Activated CD4-positive, alpha-beta memory T cell treated with anti-CD3 and anti-CD28 coated beads for 36 hours (primary cell): ENCODE measurements around the gene CACNA1A. TPM values are rescaled to one million over a fixed set of nuclear protein-coding genes. Genes with fewer than 3 reads are reported as not detected.

Source experiments
- CTCF ChIA-PET: fragments of 350-600 bp; sonication (Branson Sonifier 250); formaldehyde crosslinking; loops from one replicate; lab custom pipeline; 2021; ENCODE audit warnings: antibody characterized with exemption, inconsistent platforms; lab: Charles Lee
- POLR2A ChIA-PET: fragments of 350-600 bp; sonication (Branson Sonifier 250); formaldehyde crosslinking; loops from one replicate; lab custom pipeline; 2021; ENCODE audit warnings: antibody characterized with exemption; lab: Charles Lee
- DNase-seq: peaks from one replicate; pipeline ENCODE4 v3.0.0-alpha.2; 2020
- H3K27ac Mint-ChIP-seq: one replicate; pipeline ENCODE4 v1.8.0; 2021; ENCODE audit warnings: mixed read lengths
- H3K27me3 Mint-ChIP-seq: one replicate; pipeline ENCODE4 v1.8.0; 2021; ENCODE audit warnings: mixed read lengths
- H3K36me3 Mint-ChIP-seq: one replicate; pipeline ENCODE4 v1.8.0; 2021; ENCODE audit warnings: mixed read lengths
- H3K4me1 Mint-ChIP-seq: one replicate; pipeline ENCODE4 v1.8.0; 2021; ENCODE audit warnings: low read depth, mixed read lengths
- H3K4me3 Mint-ChIP-seq: one replicate; pipeline ENCODE4 v1.8.0; 2021; ENCODE audit warnings: mild to moderate bottlenecking, mixed read lengths
- H3K9me3 Mint-ChIP-seq: one replicate; pipeline ENCODE4 v1.8.0; 2021; ENCODE audit warnings: mixed read lengths
- intact Hi-C: fragments of 100-400 bp; cut with micrococcal nuclease; formaldehyde crosslinking; loops from one replicate; pipeline ENCODE4 v1.15.1; 2023
- total RNA-seq, 2 experiments: library from RNA; stranded (reverse); gene quantifications; one replicate each; pipeline ENCODE4 v1.2.3, GENCODE V29; 2021

The CACNA1A gene
- total RNA-seq, 2 experiments from 2014 or later = 0.46 to 0.74 TPM

- DNase-seq = no peak
- intact Hi-C loops = no loop called here
- ChIA-PET CTCF (no interaction called here), POLR2A (no interaction called here)
- H3K9me3 Mint-ChIP-seq = no peaks in the 10 kb centered on the region
- H3K27me3 Mint-ChIP-seq = peaks cover 31% of the 10 kb centered on the region
- no peak overlapping the region for H3K4me3 Mint-ChIP-seq
- H3K36me3 Mint-ChIP-seq = no peaks in the 10 kb centered on the region
- H3K4me1 Mint-ChIP-seq = peaks cover 6% of the 10 kb centered on the region
- H3K27ac Mint-ChIP-seq = no peak overlapping the region
These were observed 209.3 kb downstream of the CACNA1A start for GRCh38 chr19:13297023-13297422.

DNA sequence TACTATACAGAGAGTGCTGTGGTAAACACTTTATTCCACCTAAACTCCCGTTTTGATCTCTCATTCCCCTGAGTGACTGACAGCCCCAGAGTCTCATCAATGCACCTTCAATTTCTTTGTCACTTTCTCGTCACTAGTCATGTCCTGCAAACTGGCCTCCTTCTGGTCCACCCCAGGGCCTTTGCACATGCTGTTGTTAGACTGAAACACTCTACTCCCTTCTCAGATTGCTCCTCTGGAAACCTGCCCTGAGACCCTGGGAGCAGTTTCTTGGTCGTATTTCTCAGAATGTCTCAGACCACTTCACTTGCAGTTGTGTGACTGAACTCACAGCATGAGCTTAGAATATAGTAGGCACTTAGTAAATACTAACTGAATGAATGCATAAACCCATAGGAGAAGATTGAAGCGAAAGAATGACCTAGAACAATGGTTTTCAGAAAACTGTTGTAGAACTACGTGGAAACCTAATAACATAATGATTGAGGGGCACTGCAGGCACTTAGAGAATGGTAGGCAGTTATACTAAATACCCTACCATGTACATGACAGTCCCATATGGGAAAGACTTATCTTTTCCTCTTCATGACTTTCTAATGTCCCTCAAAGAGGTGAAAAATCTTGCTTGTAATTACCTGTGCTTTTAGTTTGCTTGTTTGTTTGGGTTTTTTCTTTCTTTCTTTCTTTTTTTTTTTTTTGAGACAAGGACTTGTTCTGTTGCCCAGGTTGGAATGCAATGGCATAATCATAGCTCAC is 211.3 kb downstream of the CACNA1A start:
- no peak overlapping the region for H3K27ac Mint-ChIP-seq
- H3K4me3 Mint-ChIP-seq = no peak overlapping the region
- peaks cover 6% of the 10 kb centered on the region for H3K4me1 Mint-ChIP-seq
- DNase-seq = no peak
- no peaks in the 10 kb centered on the region for H3K36me3 Mint-ChIP-seq
- CTCF ChIA-PET = no interaction called here
- intact Hi-C loops = no loop called here
- no peaks in the 10 kb centered on the region for H3K9me3 Mint-ChIP-seq
- POLR2A ChIA-PET = no interaction called here
- H3K27me3 Mint-ChIP-seq = peaks cover 14% of the 10 kb centered on the region

- DNase-seq = no peak
- Mint-ChIP-seq H3K27me3 (peaks cover 4% of the 10 kb centered on the region), H3K9me3 (no peaks in the 10 kb centered on the region), H3K36me3 (no peaks in the 10 kb centered on the region), H3K4me3 (no peak overlapping the region), H3K27ac (no peak overlapping the region), H3K4me1 (no peaks in the 10 kb centered on the region)
- ChIA-PET CTCF (interaction anchor here (0.6 to 2.4 kb wide), 3 partner anchors 14 to 570 kb away, joined by 3 to 7 read pairs (median 3); no protein-coding TSS in a partner anchor), POLR2A (no interaction called here)
- intact Hi-C loops = no loop called here
These were observed 214.4 kb downstream of the CACNA1A start for GRCh38 chr19:13291913-13292312.

DNA sequence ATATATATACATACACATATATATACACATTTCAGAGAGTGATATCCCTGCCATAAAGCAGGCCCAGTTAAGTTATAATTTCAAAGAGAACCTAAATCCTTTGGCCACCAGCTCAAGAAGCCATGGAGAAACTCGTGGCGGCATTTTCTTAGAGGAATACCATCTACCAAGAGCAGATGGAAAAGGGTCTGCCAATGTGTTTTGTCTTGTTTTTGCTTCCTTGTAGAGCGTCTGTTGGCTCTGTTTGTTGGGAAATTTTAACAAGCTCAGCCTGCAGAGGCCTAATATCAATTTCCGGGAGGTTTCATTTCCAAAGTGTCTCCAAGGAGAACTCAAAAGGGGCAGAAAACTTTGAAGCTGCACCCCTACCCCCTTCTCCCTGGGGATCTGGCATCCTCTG is 215.5 kb downstream of the CACNA1A start:
- H3K4me1 Mint-ChIP-seq = no peaks in the 10 kb centered on the region
- CTCF ChIA-PET = interaction anchor here (1.2 to 2.4 kb wide), 2 partner anchors 13 to 109 kb away, joined by 3 to 7 read pairs; no protein-coding TSS in a partner anchor
- peaks cover 4% of the 10 kb centered on the region for H3K27me3 Mint-ChIP-seq
- DNase-seq = no peak
- no peaks in the 10 kb centered on the region for H3K36me3 Mint-ChIP-seq
- no peaks in the 10 kb centered on the region for H3K9me3 Mint-ChIP-seq
- no peak overlapping the region for H3K4me3 Mint-ChIP-seq
- intact Hi-C loops = no loop called here
- POLR2A ChIA-PET = no interaction called here
- no peak overlapping the region for H3K27ac Mint-ChIP-seq

- H3K9me3 Mint-ChIP-seq = no peaks in the 10 kb centered on the region
- H3K36me3 Mint-ChIP-seq = no peaks in the 10 kb centered on the region
- intact Hi-C loops = no loop called here
- no peak overlapping the region for H3K4me3 Mint-ChIP-seq
- CTCF ChIA-PET = no interaction called here
- POLR2A ChIA-PET = no interaction called here
- no peak for DNase-seq
- H3K4me1 Mint-ChIP-seq = no peaks in the 10 kb centered on the region
- no peak overlapping the region for H3K27ac Mint-ChIP-seq
- no peaks in the 10 kb centered on the region for H3K27me3 Mint-ChIP-seq
These were observed 217.0 kb downstream of the CACNA1A start for GRCh38 chr19:13289295-13289694.

- Mint-ChIP-seq H3K4me1 (no peaks in the 10 kb centered on the region), H3K27me3 (no peaks in the 10 kb centered on the region), H3K9me3 (no peaks in the 10 kb centered on the region), H3K27ac (no peak overlapping the region), H3K36me3 (no peaks in the 10 kb centered on the region), H3K4me3 (no peak overlapping the region)
- ChIA-PET POLR2A (no interaction called here), CTCF (interaction anchor here (1.9 kb wide), 1 partner anchor 9 kb away, joined by 7 read pairs; no protein-coding TSS in a partner anchor)
- intact Hi-C loops = no loop called here
- DNase-seq = no peak
These were observed 219.9 kb downstream of the CACNA1A start for GRCh38 chr19:13286195-13286985.

DNA sequence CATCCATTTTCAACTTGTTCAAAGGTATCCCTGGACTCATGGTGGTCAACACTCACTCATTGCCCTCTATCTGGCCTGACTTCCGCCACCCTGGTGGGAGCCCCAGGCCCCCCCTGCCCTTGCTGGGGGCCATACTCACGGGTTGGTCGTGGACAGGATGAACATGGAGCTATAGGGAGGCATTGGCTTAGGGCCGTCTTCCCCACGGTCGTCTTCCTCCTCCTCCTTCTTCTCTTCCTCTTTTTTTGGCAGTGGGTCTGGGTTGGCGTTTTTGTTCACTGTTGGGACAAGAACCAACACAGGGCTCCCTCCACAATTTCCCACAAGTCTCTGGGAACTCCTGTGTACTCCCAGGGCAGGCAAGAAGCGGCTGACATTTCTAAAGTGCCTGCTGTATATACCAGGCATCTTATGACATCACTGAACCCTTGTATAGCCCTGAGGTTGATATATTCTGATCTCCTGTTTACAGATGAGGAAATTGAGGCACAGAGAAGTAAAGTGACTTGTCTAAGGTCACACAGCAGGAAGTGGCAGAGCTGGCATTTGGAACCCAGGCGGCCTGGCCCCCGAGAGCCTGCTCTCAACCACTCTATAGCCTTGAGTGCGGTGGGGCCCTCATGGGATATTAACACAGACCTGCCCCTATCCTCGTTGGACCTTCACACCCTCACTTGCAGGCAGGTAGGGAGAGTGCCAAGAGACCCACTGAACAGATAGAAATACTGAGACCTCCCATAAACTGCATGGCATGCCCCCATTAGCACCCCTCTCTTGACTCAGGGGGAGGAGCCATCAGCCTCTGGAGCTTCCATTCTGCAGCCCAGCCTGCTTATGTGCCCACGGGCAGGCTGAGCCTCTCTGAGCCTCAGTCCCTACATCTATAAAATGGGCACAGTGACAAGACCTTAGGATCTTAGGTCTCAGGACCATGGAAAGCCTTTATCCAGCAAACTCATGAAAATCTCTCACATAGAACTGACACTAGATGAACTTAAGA is 221.1 kb downstream of the CACNA1A start:
- DNase-seq = no peak
- H3K27me3 Mint-ChIP-seq = no peaks in the 10 kb centered on the region
- H3K36me3 Mint-ChIP-seq = no peaks in the 10 kb centered on the region
- intact Hi-C loops = no loop called here
- H3K27ac Mint-ChIP-seq = no peak overlapping the region
- no peak overlapping the region for H3K4me3 Mint-ChIP-seq
- ChIA-PET POLR2A (no interaction called here), CTCF (no interaction called here)
- H3K4me1 Mint-ChIP-seq = no peaks in the 10 kb centered on the region
- H3K9me3 Mint-ChIP-seq = no peaks in the 10 kb centered on the region

- ChIA-PET CTCF (interaction anchor here (1.3 kb wide), 1 partner anchor 305 kb away, joined by 4 read pairs; no protein-coding TSS in a partner anchor), POLR2A (no interaction called here)
- no peak for DNase-seq
- no peaks in the 10 kb centered on the region for H3K9me3 Mint-ChIP-seq
- H3K4me1 Mint-ChIP-seq = no peaks in the 10 kb centered on the region
- H3K4me3 Mint-ChIP-seq = no peak overlapping the region
- intact Hi-C loops = no loop called here
- no peaks in the 10 kb centered on the region for H3K27me3 Mint-ChIP-seq
- no peak overlapping the region for H3K27ac Mint-ChIP-seq
- no peaks in the 10 kb centered on the region for H3K36me3 Mint-ChIP-seq
These were observed 222.4 kb downstream of the CACNA1A start for GRCh38 chr19:13283871-13284270.

DNA sequence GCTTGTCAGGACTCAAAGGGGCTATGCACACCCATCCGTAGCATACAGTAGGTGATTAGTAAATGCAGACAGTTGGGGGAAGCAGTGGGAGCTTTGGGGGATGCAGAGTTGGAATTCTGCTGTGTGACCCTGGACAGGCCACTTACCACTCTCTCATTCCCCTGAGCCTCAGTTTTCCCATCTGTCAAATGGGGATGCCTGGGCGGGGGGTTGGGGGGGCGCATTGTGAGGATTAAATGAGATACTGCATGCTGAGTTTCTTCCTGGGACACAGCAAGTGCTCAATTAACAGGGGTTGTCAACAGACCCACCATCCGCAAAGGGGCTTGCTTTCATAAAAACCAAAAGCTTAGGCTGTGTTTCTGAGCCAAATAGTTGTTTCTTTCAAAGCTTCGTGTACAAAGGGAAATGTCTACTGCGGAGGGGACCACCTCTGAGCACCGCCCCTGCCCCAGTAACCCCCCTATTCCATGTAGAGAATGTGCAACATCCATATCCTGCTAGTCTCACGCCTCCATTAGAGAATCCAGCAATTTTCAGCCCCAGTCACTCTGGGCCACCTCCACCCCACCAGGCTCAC is 223.7 kb downstream of the CACNA1A start:
- CTCF ChIA-PET = no interaction called here
- Mint-ChIP-seq H3K4me3 (no peak overlapping the region), H3K27me3 (no peaks in the 10 kb centered on the region), H3K27ac (no peak overlapping the region), H3K4me1 (peaks cover 7% of the 10 kb centered on the region), H3K36me3 (no peaks in the 10 kb centered on the region), H3K9me3 (no peaks in the 10 kb centered on the region)
- DNase-seq = no peak
- POLR2A ChIA-PET = no interaction called here
- intact Hi-C loops = no loop called here

- DNase-seq = no peak
- Mint-ChIP-seq H3K27me3 (no peaks in the 10 kb centered on the region), H3K27ac (no peak overlapping the region), H3K4me1 (peaks cover 14% of the 10 kb centered on the region), H3K9me3 (no peaks in the 10 kb centered on the region), H3K36me3 (no peaks in the 10 kb centered on the region), H3K4me3 (no peak overlapping the region)
- intact Hi-C loops = no loop called here
- CTCF ChIA-PET = no interaction called here
- POLR2A ChIA-PET = interaction anchor here (0.6 kb wide), 1 partner anchor 294 kb away, joined by 3 read pairs; no protein-coding TSS in a partner anchor
These were observed 224.6 kb downstream of the CACNA1A start for GRCh38 chr19:13281567-13282291.
